Smooth muscle cell of the coronary artery (primary cell): ENCODE results near the gene SPIRE2. TPM values are rescaled to one million over a fixed set of nuclear protein-coding genes. Genes with fewer than 3 reads are reported as not detected.

Experiments used
- total RNA-seq: library from RNA; depleted of rRNA; stranded (reverse); fragments of >200 nt; gene quantifications from 2 replicates; pipeline ENCODE4 v1.2.3, GENCODE V29; 2014; ENCODE audit warnings: low replicate concordance

SPIRE2 gene, protein sequence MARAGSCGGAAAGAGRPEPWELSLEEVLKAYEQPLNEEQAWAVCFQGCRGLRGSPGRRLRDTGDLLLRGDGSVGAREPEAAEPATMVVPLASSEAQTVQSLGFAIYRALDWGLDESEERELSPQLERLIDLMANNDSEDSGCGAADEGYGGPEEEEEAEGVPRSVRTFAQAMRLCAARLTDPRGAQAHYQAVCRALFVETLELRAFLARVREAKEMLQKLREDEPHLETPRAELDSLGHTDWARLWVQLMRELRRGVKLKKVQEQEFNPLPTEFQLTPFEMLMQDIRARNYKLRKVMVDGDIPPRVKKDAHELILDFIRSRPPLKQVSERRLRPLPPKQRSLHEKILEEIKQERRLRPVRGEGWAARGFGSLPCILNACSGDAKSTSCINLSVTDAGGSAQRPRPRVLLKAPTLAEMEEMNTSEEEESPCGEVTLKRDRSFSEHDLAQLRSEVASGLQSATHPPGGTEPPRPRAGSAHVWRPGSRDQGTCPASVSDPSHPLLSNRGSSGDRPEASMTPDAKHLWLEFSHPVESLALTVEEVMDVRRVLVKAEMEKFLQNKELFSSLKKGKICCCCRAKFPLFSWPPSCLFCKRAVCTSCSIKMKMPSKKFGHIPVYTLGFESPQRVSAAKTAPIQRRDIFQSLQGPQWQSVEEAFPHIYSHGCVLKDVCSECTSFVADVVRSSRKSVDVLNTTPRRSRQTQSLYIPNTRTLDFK
- total RNA-seq: 0.30 and 2.7 TPM in 2 replicates

DNA sequence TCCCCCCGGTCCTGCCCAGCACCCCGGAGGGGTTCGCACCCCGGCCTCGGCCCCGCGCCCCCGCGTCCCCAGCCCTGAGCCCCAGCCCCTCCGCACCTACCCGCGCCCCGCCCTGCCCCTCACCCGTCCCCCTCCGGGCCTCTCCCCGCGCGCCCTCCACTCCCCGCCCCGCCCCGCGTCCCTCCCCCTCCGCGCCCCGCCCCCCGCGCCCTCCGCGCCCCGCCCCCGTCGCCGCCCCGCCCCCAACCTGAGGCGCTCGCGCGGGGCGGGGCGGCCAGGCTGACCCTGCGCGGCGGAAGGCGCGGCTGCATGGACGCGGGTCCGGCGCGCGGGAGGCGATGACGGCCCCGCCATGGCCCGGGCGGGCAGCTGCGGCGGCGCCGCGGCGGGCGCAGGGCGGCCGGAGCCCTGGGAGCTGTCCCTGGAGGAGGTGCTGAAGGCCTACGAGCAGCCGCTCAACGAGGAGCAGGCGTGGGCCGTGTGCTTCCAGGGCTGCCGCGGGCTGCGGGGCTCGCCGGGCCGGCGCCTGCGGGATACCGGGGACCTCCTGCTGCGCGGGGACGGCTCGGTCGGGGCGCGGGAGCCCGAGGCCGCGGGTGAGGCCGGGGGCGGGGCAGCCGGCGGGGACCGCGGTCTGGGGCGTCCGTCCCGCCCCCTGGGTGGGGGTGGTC, at the start of gene SPIRE2:
SPIRE2 (plus strand) TSS at position 277 of the 671 bp plus-strand sequence; CDS start at position 353, 76 bp downstream.

DNA sequence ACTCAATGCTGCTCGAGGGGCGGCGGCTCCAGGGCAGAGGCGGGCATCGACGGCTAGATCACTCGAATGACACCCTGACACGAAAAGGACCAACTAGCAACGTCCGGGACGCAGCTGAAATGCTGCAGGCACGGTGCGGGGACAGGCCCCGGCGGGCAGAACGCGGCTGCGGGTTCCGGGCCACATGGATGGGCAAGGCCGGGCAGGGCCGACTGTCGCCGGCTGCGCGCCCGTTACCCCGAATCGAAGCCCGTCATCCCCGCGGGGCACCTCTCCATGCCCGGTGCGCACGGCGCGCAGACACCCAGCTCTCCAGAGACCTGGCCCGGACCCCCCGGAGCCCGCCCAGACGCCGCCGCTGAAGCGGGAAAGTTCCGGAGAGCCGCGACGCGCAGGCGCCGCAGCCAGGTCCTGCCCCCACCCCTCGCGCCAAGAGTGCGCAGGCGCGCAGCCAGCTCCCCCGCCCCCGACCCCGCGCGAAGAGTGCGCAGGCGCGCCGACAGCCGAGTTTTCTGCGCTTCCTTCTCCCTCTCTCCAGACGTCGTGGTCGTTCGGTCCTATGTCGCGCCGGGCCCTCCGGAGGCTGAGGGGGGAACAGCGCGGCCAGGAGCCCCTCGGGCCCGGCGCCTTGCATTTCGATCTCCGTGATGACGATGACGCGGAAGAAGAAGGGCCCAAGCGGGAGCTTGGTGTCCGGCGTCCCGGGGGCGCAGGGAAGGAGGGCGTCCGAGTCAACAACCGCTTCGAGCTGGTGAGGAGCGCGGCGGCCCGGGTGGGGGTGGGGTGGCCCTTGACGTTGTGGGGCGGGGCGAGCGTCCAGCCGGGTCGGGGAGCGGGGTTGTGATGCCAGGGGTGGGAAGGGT, 45.1 kb downstream of the SPIRE2 start, which contains the start of gene TCF25:
TCF25 (plus strand) TSS at position 484 of the 863 bp plus-strand sequence; CDS start at position 560, 76 bp downstream.

DNA sequence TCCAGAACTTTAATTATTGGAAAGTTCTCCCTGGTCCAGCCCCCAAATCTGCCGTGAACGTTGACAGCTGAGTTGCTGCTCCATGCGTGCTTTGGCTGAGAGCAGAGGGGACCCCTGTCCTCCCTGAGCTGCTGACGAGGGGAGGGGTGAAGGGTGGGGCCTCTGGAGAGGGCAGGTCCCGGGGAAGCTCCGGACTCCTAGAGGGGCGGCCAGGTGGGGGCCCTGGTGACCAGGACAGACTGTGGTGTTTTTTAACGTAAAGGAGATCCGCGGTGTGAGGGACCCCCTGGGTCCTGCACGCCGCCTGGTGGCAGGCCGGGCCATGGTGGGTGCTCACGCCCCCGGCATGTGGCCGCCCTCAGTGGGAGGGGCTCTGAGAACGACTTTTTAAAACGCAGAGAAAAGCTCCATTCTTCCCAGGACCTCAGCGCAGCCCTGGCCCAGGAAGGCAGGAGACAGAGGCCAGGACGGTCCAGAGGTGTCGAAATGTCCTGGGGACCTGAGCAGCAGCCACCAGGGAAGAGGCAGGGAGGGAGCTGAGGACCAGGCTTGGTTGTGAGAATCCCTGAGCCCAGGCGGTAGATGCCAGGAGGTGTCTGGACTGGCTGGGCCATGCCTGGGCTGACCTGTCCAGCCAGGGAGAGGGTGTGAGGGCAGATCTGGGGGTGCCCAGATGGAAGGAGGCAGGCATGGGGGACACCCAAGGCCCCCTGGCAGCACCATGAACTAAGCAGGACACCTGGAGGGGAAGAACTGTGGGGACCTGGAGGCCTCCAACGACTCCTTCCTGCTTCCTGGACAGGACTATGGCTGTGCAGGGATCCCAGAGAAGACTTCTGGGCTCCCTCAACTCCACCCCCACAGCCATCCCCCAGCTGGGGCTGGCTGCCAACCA, 90.4 kb downstream of the SPIRE2 start, which contains the start of gene MC1R:
MC1R (plus strand) TSS at position 410 of the 895 bp plus-strand sequence; CDS start at position 807, 397 bp downstream.

Other genes with a start within 250 kb of the SPIRE2 start
- gene DPEP1, start 214.8 kb upstream of the SPIRE2 start, total RNA-seq: under 0.01 and 0.15 TPM in 2 replicates
- gene CHMP1A, start 170.8 kb upstream of the SPIRE2 start, total RNA-seq: 81.0 and 154 TPM in 2 replicates
- gene SPATA33, start 170.6 kb upstream of the SPIRE2 start, total RNA-seq: 1.1 and 1.5 TPM in 2 replicates
- gene CDK10, start 141.8 kb upstream of the SPIRE2 start, total RNA-seq: 30.7 and 38.7 TPM in 2 replicates
- gene SPATA2L, start 126.8 kb upstream of the SPIRE2 start, total RNA-seq: 5.3 and 11.1 TPM in 2 replicates
- 5.6 and 7.3 TPM in 2 replicates for gene VPS9D1, start 107.6 kb upstream of the SPIRE2 start, total RNA-seq
- gene ZNF276, start 106.9 kb upstream of the SPIRE2 start, total RNA-seq: 8.5 and 13.5 TPM in 2 replicates
- gene FANCA, start 11.8 kb upstream of the SPIRE2 start, total RNA-seq: 2.6 and 3.1 TPM in 2 replicates
- gene TCF25, start 45.1 kb downstream of the SPIRE2 start, total RNA-seq: 229 and 319 TPM in 2 replicates
- 3.8 and 10.6 TPM in 2 replicates for gene MC1R, start 90.4 kb downstream of the SPIRE2 start, total RNA-seq
- 294 and 447 TPM in 2 replicates for gene TUBB3, start 94.9 kb downstream of the SPIRE2 start, total RNA-seq
- 81.9 and 117 TPM in 2 replicates for gene DEF8, start 120.3 kb downstream of the SPIRE2 start, total RNA-seq
- 0.12 and 2.6 TPM in 2 replicates for gene DBNDD1, start 191.0 kb downstream of the SPIRE2 start, total RNA-seq
- not detected in 2 replicates for gene PRDM7, start 248.9 kb downstream of the SPIRE2 start, total RNA-seq